HFFc6 (cell line): ENCODE data around the gene APOC1. TPM values are rescaled to one million over a fixed set of nuclear protein-coding genes. Genes with fewer than 3 reads are reported as not detected.
"Not testable (repeated sequence)": the region's sequence is repeated elsewhere in the genome, so short reads cannot be mapped to it uniquely, and the experiment has no call there.

Source experiments
- DNase-seq: peaks from one replicate; pipeline ENCODE4 v3.0.0-alpha.2; 2018
- H3K27ac Mint-ChIP-seq: 2 replicates; pipeline ENCODE4 v1.8.0; 2020; ENCODE audit warnings: mild to moderate bottlenecking, mixed read lengths
- H3K27me3 Mint-ChIP-seq: 2 replicates; pipeline ENCODE4 v1.8.0; 2021; ENCODE audit warnings: mild to moderate bottlenecking, moderate library complexity, mixed read lengths; ENCODE audit not compliant: insufficient read depth
- H3K36me3 Mint-ChIP-seq: 2 replicates; pipeline ENCODE4 v1.8.0; 2021; ENCODE audit warnings: low read depth, mixed read lengths
- H3K4me1 Mint-ChIP-seq: 2 replicates; pipeline ENCODE4 v1.8.0; 2020; ENCODE audit warnings: low read depth, mixed read lengths
- H3K4me3 Mint-ChIP-seq: 2 replicates; pipeline ENCODE4 v1.8.0; 2020; ENCODE audit warnings: mild to moderate bottlenecking, moderate library complexity, mixed read lengths
- H3K9me3 Mint-ChIP-seq: 2 replicates; pipeline ENCODE4 v1.8.0; 2020; ENCODE audit warnings: mild to moderate bottlenecking, mixed read lengths
- CTCF ChIP-seq: fragments of 200-600 bp; sonication (generic); IDR thresholded peaks from 2 replicates; pipeline ENCODE4 v1.5.0; 2021; ENCODE audit warnings: antibody characterized with exemption, mild to moderate bottlenecking
- total RNA-seq, 6 experiments: library from RNA; stranded (reverse); fragmentation: NEBNext Ultra II Directional; extraction: Animal tissue kit (Norgen Biotek cat#: 25700); gene quantifications; 2 replicates in 1 of 6; 3 replicates in 5 of 6; pipeline ENCODE4 v1.2.3, GENCODE V29; 2021

APOC1 gene
- total RNA-seq, 6 experiments from 2014 or later = 1.4 to 6.8 (median 2.4) TPM; not detected in 1

- H3K4me3 Mint-ChIP-seq = peak within 1 kb of the TSS; percentile 67
- no peak for DNase-seq
- no peak for TF ChIP-seq CTCF
- no peak within 1 kb of the TSS for H3K27ac Mint-ChIP-seq
- peaks cover 7% of the 10 kb centered on the region; the same call in 1 of the 2 replicates for H3K36me3 Mint-ChIP-seq
- peaks cover 10% of the 10 kb centered on the region for H3K27me3 Mint-ChIP-seq
- peaks cover 9% of the 10 kb centered on the region for H3K4me1 Mint-ChIP-seq
- no peaks in the 10 kb centered on the region for H3K9me3 Mint-ChIP-seq
These were observed 8.8 kb upstream of the APOC1 start, which contains the start of gene APOE for GRCh38 chr19:44905437-44906160. TSS of gene APOE (plus strand) at chr19:44905796. CDS start at chr19:44906625, 829 bp downstream.

GRCh38 chr19:44907613-44908012 is 6.8 kb upstream of the APOC1 start:
- Mint-ChIP-seq H3K9me3 (no peaks in the 10 kb centered on the region), H3K36me3 (peaks cover 5% of the 10 kb centered on the region; the same call in 1 of the 2 replicates), H3K4me3 (no peak overlapping the region), H3K27me3 (peaks cover 9% of the 10 kb centered on the region), H3K27ac (no peak overlapping the region), H3K4me1 (peaks cover 18% of the 10 kb centered on the region)
- no peak for TF ChIP-seq CTCF
- no peak for DNase-seq

- H3K4me3 Mint-ChIP-seq = no peak overlapping the region; the same call in 1 of the 2 replicates
- peaks cover 18% of the 10 kb centered on the region for H3K4me1 Mint-ChIP-seq
- TF ChIP-seq CTCF = no peak
- H3K27ac Mint-ChIP-seq = no peak overlapping the region
- DNase-seq = no peak
- no peaks in the 10 kb centered on the region for H3K9me3 Mint-ChIP-seq
- H3K36me3 Mint-ChIP-seq = 0 out of 2 replicates have a peak, but pooled peaks cover 3% of the 10 kb centered on the region
- peaks cover 8% of the 10 kb centered on the region for H3K27me3 Mint-ChIP-seq
These were observed 6.2 kb upstream of the APOC1 start for GRCh38 chr19:44908074-44908835.

GRCh38 chr19:44908836-44909261 is 5.6 kb upstream of the APOC1 start:
- no peak for TF ChIP-seq CTCF
- Mint-ChIP-seq H3K4me1 (peaks cover 18% of the 10 kb centered on the region), H3K27ac (no peak overlapping the region), H3K36me3 (no peaks in the 10 kb centered on the region), H3K4me3 (no peak overlapping the region), H3K27me3 (peaks cover 10% of the 10 kb centered on the region), H3K9me3 (no peaks in the 10 kb centered on the region)
- no peak for DNase-seq

GRCh38 chr19:44909775-44910174 is 4.6 kb upstream of the APOC1 start:
- peaks cover 22% of the 10 kb centered on the region for H3K4me1 Mint-ChIP-seq
- no peak overlapping the region for H3K4me3 Mint-ChIP-seq
- no peak for DNase-seq
- H3K27me3 Mint-ChIP-seq = peaks cover 8% of the 10 kb centered on the region
- H3K36me3 Mint-ChIP-seq = no peaks in the 10 kb centered on the region
- H3K27ac Mint-ChIP-seq = no peak overlapping the region
- no peak for TF ChIP-seq CTCF
- no peaks in the 10 kb centered on the region for H3K9me3 Mint-ChIP-seq

GRCh38 chr19:44911896-44912295 is 2.5 kb upstream of the APOC1 start:
- H3K27me3 Mint-ChIP-seq, H3K9me3 Mint-ChIP-seq, H3K4me3 Mint-ChIP-seq, DNase-seq, H3K36me3 Mint-ChIP-seq, H3K27ac Mint-ChIP-seq: not testable (repeated sequence)
- peaks cover 19% of the 10 kb centered on the region for H3K4me1 Mint-ChIP-seq
